Tongue (tissue), 2 donors: ENCODE data around the gene ZFYVE28. TPM values are rescaled to one million over a fixed set of nuclear protein-coding genes. Genes with fewer than 3 reads are reported as not detected.
"Not testable (repeated sequence)": the region's sequence is repeated elsewhere in the genome, so short reads cannot be mapped to it uniquely, and the experiment has no call there.

Experiments used
- DNase-seq: peaks from one replicate; pipeline ENCODE4 v3.0.0-alpha.2; 2015
- total RNA-seq: library from RNA; depleted of rRNA; stranded (reverse); fragments of >200 nt; gene quantifications from one replicate; pipeline ENCODE4 v1.2.3, GENCODE V29; 2014

Gene ZFYVE28
- total RNA-seq, 1 donor from 2014 or later, result 10.1 TPM

- no peak for DNase-seq
Observed at GRCh38 chr4:2286904-2287593, 131.4 kb downstream of the ZFYVE28 start.

DNA sequence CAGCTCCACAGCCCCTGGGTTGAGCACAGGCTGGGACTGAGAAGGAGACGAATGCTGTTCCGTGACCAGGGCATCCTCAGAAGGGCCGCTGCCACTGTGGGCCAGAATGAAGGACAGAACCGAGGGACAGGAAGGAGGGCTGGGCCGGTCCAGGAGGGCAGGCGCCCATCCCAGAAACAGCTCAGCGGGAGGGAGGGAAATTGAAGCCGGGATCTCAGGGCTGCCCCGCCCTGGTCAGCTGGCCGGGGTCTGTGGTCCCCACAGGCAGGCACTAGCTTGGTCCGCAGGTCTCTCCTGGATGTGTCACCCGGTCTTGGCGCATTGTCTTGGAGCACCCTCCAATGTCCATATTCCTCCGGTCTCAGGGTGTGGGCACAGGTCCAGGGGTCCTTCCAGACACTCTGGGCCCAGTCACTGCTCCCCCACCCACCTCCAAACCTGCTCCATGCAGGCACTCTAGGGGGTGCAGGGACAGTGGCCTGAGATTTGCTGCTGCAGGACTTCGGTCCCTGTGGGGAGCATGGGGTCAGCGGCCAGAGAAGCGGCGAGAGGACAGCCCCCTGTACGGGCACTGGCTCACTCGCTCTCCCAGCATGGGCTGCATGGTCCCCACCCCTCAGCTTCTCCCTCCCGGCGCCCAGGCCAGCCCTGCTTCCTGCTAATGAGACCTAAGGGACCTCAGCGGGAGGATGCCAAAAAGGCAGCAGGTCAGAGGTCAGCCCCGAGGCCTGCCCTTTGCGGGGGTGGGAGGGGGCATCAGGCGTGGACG lies 132.6 kb downstream of the ZFYVE28 start:
- no peak for DNase-seq

- DNase-seq, result no peak
Observed at GRCh38 chr4:2284934-2285612, 133.4 kb downstream of the ZFYVE28 start.

DNA sequence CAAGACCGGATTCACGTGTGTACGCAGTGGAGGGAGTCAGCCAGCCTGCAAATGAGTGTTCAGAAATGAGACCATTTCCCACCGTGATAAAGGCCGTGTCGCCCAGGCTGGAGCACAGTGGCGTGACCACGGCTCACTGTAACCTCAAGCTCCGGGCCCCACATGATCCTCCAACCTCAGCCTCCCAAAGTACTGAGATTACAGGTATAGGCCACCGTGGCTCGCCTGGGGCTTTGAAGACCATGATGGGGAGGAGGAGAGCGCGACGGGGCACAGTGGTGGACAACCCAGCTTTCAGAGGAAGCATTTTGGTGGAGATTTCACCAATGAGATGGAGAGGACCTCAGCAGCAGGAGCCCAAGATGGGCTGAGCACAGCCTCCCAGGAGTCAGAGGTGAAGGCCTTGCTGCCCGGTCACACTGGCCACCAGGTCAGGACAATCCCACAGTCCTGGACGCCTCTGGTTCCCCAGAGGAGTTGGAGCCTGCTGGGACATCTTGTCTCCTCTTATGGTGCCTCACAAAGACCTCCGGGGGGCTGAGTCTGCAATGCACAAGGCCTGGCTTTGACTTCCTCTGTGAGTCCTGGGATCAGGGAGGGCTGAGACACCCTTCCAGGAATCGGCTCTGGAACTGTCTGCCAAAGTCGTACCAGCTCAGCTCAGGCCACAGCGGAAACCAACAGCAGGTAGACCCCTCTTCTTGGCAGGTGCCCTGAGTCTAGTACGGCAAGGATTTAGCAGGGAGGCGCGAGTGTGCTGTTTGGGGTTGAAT lies 134.1 kb downstream of the ZFYVE28 start:
- DNase-seq, result no peak

- no peak for DNase-seq
Observed at GRCh38 chr4:2283199-2283711, 135.2 kb downstream of the ZFYVE28 start.

- no peak for DNase-seq
Observed at GRCh38 chr4:2281575-2282343, 136.7 kb downstream of the ZFYVE28 start.

DNA sequence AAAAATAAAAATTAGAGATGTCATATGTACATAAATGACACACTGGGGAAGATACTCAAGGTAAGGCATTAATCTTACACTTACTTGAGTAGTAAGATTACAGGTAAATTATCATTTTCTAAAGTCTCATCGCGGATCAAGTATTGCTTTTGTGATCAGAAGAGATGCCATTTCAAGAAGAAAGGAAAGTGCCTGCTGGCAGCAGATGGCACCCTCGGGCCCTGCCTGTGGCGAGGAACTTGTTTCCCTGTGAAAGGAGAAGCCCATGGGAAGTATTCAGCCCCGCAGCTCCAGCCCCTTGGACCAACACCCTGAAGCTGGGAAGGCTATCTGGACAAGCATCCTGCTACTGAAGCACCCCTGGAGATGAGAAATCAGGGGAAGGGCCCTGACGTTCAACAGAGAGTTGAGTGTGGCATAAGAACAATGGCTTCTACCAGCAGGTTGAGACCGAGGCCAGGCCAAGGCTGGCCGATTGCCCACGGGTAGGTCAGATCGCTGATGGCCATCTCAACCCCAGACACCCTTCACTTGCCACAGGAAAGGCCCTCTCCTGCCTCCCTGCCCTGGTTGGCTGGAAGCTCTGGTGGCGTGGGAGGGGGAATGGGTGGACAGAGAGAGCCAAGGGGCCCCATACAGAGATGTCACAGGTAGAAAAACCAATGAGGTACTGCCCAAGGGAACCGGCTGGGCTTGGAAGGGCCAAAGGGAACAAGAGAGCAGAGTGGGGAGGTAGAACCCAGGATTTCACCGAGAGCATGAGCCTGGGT lies 137.7 kb downstream of the ZFYVE28 start:
- no peak for DNase-seq

DNA sequence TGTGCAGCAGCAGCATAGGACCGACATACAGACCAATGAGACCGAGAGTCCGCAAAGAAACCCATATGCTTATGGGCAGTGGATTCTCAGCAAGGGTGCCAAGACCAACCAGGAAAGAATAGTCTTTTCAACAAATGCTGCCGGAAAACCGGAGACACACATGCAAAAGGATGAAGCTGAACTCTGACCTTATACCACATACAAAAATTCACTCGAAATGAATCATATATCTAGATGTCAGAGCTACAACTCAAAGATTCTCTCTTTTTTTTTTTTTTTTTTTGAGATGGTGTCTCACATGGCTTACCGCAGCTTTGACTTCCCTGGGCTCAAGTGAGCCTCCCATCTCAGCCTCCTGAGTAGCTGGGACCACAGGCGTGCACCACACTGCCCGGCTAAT lies 140.5 kb downstream of the ZFYVE28 start:
- DNase-seq, result no peak

DNA sequence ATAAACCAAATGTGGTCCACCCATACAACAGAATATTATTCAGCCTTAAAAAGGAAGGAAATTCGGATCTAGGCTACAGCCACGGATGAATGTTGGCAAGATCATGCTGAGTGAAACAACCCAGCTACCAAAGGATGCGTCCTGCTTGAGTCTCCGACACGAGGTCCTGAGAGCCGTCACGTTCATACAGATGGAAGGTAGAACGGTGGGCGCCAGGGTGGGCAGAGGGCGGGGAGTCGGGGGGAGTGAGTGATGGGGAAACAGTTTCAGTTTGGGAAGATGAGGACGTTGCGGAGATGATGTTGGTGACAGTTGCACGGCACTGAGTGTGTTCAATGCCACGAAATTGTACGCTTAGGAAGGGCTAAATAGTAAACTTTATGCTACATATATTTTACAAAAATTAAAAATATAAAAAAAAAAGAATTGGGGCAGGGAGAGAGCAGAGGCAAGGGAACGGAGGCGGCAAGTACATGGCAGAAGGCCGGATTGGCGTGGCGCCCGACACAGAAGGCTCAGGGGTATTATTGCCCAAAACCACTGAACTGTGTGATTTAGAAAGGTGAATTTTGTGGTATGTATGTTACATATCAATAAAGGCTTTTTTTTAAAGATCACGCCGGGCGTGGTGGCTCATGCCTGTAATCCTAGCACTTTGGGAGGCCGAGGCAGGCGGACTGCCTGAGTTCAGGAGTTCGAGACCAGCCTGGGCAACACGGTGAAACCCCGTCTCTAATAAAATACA lies 141.7 kb downstream of the ZFYVE28 start:
- DNase-seq, result no peak

- no peak for DNase-seq
Observed at GRCh38 chr4:2275546-2276251, 142.7 kb downstream of the ZFYVE28 start.

DNA sequence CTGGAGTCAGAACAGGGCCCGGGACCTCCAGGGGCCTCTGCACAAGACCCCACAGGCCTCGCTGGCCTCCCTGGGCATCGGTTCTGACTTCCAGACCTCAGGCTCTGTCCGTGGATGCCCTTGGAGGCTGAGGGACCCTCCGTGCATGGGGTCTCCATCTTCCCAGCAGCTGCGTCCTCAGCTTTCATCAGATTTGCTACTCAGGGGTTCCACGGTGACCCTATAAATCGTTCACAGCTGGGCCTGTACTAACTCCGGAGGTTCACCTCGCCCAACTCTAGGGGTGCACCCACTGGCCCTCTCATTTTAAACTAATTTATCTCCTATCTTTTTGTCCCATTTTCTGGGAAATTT lies 143.4 kb downstream of the ZFYVE28 start:
- DNase-seq, result not testable (repeated sequence)

- no peak for DNase-seq
Observed at GRCh38 chr4:2274320-2275043, 144.0 kb downstream of the ZFYVE28 start.

DNA sequence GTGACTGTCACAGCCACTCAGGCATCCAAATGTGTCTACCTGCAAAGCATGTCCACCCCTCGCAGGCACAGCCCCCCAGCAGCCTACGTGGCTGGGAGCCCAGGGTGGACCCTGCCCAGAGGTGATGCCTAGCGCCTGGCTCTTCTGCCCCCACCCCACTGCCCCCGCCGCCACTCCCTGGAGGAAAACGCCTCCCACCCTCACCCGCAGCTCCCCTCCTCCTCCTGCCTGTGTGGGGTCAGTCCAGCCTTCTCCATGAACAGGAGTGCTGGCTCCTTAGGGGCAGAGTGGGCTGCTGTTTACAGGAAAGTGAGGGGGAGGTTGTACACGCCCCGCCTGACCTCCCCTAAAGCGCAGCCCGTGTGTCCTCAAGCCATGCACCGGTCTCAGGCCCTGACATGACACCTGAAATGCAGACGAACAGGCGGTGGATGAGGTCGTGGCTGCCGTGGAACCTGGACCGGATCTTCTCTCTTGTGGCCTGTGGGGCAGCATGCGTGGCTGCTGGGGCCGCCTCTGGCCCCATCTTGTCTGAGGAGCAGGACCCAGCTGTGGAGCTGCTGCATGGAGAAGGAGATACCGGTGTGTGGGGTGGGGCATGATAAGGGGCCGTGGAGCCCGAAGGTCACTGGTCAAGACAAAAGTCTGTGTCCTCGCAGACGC lies 144.7 kb downstream of the ZFYVE28 start:
- DNase-seq, result no peak

- no peak for DNase-seq
Observed at GRCh38 chr4:2273221-2273620, 145.2 kb downstream of the ZFYVE28 start.

- no peak for DNase-seq
Observed at GRCh38 chr4:2272828-2273120, 145.7 kb downstream of the ZFYVE28 start.

DNA sequence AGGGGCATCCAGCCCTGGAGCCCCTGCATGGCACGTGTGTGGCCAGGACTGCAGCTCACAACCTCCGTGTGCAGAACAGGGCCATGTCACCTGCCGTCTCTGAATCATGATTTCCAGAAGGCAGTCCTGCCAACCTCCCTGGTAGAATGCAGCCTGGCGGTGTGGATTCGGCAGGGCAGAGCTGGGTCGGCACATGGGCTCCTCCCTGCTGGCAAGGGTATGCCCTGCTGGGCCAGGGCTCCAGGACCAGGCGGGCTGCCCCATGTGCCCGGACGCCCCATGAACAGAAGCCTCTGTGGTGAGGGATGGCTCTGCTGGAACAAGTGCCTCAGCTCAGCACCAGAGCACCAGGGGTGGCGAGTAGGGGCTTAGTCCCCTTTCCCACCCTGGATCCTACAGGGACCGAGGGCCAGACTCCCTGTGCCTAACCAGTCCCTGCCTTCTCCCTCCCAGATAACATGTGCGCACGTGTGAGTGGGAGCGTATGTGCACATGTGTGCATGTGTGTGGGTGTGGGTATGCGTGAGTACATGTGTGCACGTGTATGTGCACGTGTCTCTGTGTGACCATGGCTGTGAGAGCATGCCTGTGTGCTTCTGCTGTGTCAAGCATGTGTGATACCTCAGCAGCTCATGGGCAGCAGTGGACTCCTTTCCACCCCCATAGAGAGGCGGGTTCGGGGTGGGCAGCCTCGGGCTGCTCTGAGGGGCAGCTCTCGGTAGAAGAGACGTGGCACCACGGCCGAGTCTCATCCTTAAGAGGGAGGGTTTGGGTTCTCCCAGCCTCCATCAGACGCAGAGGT lies 146.2 kb downstream of the ZFYVE28 start:
- no peak for DNase-seq

- DNase-seq, result no peak
Observed at GRCh38 chr4:2271279-2272025, 147.0 kb downstream of the ZFYVE28 start.
